T1000 (cell line): ENCODE measurements around the gene SEPHS1.
"Not testable (repeated sequence)": the region's sequence is repeated elsewhere in the genome, so short reads cannot be mapped to it uniquely, and the experiment has no call there.

Experiments used
- DNase-seq: peaks from one replicate; lab custom pipeline; 2025; ENCODE audit warnings: mixed read lengths; lab: John Stamatoyannopoulos, UW

Gene SEPHS1, protein sequence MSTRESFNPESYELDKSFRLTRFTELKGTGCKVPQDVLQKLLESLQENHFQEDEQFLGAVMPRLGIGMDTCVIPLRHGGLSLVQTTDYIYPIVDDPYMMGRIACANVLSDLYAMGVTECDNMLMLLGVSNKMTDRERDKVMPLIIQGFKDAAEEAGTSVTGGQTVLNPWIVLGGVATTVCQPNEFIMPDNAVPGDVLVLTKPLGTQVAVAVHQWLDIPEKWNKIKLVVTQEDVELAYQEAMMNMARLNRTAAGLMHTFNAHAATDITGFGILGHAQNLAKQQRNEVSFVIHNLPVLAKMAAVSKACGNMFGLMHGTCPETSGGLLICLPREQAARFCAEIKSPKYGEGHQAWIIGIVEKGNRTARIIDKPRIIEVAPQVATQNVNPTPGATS

DNA sequence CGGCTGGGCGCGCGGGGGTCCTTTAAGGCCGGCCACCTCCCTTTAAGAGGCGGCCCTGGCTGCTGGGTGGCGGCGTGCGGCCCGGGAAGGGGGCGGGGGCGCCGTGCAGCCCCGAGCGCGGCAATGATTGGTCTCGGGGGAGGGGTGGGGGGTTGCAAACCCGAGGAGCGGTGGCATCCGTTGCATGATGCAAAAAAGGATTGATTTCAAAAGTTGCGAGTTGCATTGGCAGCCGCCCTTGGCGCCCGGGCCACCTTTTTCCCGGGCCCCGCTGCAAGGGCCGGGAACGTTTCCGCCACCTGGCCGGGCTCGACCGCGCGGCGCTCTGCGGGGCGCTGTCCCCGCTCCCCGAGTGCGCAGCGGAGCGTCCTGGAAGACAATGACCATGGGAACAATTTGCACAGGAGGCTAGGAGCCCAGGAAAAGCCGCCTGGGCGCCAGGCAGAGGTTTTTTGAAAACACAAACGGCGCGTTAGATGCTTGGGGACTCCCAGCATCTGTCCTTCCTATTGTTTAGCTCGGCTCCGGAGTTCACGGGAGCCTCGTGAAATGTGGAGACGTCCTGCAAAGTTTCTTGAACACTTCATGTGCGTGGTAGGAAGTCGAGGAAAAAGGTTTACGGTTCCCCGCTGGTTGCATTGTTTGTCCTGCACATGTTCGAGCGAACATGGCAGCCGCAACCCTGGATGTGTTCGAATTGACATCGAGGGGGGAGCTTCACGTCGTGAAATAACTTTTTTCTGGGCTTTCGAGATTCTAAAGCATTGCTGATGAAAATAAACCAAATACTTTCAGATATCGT, at the start of gene SEPHS1:
SEPHS1 (minus strand) TSS at position 78 of the 802 bp plus-strand sequence. CDS start 3,343 bp downstream, outside the sequence.
- DNase-seq = peak; percentile 97

DNA sequence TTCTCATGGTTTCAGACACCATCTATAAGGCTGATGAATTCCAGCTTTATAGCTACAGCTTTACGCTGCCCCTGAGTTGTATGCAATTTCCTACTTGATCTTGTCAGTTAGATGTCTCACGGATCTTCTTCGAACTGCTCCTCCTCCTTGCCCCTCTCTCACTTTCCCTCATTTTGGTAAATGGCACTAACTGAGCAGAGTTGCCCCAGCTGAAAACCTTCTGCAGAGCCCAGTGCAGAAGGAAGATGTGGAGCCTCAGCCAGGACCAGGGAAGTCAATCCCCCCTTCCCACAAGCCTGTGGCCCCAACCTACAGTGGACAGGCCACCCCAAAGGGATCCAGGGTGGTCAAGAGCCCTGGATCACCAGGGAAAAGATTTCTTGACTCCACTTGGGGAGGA, 49.0 kb upstream of the SEPHS1 start:
- DNase-seq = no peak

DNA sequence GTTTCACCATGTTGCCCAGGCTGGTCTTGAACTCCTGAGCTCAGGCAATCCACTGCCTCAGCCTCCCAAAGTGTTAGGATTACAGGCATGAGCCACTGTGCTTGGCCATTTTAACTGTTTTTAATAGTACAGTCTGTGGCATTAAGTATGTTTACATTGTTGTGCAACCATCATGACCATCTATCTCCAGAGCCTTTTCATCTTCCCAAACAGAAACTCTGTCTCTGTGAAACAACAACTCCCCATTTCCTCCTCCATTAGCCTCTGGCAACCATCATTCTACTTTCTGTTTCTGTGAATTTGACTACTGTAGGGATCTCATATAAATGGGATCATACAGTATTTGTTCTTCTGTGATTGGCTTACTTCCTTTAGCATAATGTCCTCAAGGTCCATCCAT, 48.3 kb upstream of the SEPHS1 start:
- DNase-seq = no peak

DNA sequence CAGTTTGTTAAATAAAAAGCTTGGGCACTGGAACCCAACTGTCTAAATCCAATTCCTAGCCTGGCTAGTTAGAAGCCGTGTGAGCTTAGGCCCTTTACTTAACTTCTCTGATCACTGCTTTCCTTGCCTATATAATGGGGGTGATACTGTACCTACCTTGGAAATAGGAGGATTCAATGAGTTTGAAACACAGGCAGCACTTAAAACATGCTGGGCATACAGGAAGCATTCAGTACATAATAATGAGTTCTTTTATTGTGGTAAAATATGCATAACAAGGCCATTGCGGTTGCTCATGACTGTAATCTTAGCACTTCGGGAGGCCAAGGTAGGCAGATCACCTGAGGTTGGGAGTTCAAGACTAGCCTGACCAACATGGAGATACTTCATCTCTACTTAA, 47.4 kb upstream of the SEPHS1 start:
- no peak for DNase-seq

DNA sequence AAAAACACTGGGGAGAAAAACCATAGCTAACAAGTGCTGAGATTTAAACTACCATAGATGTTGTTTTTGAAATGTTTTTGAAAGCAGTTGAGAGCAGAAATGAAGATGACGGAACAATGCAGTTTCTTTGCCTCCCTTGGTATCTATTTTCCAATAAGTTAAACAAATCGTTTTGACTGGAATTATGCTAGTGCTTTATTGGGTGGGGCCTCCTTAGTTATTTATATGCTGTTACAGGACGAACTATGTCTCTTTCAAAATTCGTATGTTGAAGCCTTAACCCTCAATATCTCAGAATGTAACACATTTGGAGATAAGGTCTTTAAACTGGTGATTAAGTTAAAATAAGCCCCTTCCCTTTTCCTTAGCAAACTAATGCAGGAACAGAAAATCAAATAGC, 45.5 kb upstream of the SEPHS1 start:
- no peak for DNase-seq

DNA sequence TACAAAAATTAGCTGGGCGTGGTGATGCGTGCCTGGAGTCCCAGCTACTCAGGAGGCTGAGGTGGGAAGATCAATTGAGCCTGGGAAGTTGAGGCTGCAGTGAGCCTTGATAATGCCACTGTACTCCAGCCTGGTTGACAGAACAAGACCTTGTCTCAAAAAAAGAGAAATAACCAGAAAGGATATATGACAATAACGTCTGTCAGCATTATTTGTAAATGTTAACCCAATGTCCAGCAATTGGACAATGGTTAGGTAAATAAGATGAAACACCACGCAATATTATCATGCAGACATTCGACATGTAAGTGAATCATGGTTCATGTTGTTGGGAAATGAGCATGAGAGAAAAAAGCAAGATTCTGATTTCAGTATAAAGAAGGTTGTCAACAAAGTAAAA, 44.6 kb upstream of the SEPHS1 start:
- DNase-seq = no peak

DNA sequence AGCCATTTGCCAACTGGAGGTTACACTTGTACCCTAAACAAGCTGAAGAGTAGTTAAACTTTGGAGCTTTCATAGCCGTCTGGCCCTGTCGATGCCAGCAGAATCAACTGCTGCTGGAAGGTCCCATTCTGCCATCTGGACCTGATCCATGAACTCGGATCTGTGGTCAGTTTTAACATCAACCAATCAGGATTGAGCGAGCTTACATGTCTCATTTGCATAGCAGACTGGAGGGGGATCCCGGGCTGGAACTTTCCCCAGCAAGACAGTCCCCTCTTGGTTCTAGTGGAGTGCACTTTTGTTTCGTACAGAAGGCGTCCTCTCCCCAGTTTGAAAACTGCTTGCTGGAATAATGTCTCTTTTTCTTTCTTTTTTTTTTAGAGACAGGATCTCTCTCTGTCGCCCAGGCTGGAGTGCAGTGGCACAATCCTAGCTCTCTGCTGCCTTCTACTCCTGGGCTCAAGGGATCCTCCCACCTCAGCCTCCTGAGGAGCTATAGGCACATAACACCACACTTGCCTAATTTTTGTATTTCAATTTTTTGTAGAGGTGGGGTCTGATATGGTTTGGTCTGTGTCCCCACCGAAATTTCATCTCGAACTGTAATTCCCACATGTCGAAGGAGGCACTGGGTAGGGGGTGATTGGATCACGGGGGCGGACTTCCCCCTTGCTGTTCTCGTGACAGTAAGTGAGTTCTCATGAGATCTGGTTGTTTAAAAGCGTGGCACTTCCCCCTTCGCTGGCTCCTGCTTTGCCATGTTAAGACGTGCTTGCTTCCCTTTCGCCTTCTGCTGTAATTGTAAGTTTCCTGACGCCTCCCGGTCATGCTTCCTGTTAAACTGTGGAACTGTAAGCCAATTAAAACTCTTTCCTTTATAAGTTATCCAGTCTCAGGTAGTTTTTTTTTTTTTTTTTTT, 42.8 kb upstream of the SEPHS1 start:
- no peak for DNase-seq

DNA sequence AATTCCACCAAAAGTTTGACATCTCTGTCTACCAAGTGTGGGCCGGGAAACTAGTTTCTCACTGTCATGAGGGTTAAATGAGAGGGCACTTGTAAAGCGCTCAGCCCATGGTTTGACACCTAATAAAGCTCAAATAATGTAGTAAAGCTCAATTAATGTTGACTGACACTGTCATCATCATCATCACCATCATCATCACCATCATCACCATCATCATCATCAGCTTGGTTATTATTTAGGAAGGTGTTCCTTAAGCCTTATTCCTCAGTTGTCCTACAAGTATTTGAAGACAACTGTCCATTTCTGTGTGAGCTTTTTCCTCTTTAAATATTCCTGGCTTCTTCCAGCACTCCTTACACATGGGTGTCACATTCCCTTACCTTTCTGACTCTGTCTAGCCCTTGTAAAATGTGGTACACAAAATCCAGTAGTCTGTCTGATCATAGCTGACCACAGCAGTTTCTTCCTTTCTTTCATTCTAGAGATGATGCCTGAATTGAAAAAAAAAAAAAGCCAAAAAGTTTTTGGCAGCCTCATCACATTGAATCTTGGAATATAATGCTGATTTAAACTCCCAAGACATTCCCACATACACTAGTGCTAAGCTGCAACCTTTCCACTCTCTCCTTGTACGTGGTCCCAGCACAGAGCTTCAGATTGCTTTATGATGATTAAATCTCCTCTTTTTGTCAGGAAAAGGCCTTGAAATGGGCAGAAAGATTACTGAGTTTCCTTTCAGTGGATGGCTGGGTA, 40.6 kb upstream of the SEPHS1 start:
- no peak for DNase-seq

DNA sequence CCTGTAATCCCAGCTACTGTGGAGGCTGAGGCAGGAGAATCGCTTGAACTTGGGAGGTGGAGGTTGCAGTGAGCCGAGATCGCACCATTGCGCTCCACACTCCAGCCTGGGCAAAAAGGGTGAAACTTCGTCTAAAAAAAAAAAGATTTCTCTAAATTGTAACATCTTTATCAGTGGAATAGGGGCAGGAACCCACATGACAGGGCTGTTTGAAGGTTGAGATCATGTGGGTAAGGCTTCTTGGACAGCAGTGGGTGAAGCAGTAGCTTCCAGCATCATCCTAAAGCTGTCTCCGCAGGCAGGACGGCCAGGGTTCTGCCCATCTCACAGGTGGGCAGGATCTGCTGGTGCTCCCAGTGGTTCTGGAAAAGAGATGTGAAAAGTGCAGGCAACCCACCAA, 37.9 kb upstream of the SEPHS1 start:
- no peak for DNase-seq

DNA sequence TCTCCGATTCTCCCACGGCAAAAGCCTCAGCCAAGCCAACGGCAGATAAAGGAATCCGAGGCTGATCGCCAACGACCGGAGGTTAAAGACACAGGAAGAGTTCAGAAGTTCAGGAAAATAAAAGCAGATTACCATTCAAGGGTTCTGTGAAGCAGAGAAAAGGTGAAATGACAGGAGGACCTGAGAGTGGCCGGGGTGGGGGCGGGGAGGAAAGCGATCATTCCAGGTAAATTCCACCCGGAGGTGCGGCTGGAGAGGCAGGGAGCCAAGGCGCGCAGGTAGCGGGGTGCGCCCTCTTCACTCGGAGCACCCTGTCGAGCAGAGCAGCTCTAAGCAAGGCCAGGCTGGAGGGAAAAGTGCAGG, 35.3 kb upstream of the SEPHS1 start:
- DNase-seq = no peak

DNA sequence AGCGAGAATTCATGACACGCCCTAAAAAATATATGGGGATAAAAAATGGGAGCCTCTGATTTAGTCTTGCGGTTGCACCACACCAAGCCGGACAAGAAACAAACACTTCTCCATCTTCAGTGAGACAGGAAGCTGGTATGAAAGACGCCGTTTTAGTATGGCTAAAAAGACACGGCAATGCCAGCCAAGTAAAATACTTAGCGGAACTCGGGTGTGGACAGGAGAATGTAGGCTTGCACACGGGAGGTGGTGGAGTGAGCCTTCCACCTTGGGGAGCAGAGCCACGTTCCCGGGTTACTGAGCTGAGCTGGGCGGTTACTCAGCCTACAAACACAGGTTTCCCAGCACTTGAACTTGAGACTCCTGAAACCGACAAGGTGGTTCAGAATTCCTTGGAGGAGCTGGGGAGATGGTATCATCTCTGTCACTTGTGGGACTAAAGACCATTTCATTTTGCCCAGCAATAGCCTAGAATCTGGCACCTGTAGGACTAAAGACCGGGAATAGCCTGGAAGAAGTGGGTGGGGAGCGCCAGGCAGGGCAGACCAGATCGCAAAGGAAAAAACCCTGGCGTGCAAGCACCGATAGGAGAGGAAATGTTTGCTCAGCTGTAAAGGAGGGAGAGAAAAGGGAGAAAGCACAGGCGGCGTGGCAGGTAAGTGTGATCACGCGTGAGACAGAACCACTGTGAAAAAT, 34.8 kb upstream of the SEPHS1 start:
- DNase-seq = no peak

DNA sequence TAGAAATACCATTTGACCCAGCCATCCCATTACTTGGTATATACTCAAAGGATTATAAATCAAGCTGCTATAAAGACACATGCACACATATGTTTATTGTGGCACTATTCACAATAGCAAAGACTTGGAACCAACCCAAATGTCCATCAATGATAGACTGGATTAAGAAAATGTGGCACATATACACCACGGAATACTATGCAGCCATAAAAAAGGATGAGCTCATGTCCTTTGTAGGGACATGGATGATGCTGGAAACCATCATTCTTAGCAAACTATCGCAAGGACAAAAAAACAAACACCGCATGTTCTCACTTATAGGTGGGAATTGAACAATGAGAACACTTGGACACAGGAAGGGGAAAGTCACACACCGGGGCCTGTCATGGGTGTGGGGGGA, 31.0 kb upstream of the SEPHS1 start:
- not testable (repeated sequence) for DNase-seq

DNA sequence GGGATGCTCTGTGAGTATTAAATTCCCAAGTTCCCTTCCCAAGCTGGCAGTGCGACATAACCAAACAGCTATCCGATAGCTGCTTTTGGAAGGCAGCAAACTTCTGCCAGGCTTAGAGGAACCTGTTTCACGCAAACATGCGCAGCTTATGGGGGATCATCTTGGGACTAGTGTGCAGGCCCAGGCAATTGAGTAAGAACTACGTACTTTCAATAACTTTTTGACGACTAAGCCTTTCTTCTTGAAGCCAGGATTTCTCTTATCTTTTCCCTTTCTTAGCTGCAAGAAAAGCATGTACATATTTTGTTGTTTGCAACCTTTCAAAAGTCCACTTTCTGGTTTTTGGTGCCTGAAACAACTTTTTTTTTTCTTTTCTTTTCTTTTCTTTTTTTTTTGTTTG, 28.7 kb upstream of the SEPHS1 start:
- no peak for DNase-seq

DNA sequence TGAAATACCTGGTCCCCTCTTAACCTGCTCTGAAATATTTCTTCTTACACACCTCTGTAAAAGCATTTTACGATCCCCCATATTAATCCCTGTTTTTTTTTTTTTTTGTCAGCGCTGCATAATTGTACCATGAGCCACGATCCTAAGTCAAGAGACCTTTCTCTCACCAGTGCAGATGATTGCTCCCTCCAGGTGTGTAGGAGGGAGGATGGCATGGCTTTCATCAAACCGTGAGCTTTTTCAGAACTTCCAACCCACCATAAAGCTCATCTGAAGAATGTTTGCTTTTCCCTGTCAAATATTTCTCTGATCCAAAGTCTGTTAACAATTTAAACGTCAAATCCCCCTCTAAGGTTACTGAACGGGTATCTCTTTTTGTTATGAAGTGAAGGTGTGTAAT, 28.2 kb upstream of the SEPHS1 start:
- DNase-seq = no peak

DNA sequence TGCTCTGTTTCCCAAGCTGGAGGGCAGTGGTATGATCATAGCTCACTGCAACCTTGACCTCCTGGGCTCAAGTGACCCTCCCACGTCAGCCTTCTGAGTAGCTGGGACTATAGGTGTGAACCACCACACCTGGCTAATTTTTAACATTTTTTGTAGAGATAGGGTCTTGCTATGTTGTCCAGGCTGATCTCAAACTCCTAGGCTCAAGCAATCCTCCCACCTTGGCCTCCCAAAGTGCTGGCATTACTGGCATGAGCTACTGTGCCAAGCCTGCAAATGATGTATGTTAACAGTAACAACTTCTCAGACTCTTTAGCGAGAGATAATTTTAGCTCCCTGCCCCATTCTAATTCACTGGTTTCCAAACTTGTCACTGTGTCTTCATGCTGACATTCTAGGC, 27.7 kb upstream of the SEPHS1 start:
- no peak for DNase-seq

DNA sequence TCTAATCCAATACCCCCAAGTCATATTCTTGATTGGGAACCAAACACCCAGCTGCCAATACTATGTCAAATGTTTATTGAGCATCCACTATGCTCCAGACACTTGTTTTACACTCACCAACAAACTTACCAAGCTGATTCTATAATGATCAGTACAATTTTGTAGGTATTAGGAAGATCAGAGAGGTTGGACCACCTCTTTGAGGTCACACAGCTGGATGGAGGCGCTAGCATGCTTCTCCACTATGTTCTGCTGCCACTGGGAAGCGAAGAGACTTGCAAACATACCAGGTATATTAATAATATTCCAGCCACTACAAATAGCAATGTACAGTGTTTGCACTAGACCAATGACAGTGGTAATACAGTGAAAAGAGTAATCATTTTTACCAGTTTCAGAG, 25.6 kb upstream of the SEPHS1 start:
- no peak for DNase-seq

DNA sequence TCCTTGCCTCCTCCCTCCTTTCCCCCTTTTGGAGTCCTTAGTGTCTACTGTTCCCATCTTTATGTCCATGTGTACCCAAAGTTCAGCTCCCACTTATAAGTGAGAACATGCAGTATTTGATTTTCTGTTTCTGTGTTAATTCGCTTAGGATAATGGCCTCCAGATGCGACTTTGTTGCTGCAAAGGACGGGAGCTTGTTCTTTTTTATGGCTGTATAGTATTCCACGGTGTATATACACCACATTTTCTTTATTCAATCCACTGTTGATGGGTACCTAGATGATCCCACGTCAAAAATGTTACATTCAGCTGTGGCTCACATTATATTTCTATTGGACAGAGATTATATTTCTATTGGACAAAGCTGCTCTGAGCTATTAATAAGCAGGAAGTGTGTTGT, 24.4 kb upstream of the SEPHS1 start:
- DNase-seq = no peak

DNA sequence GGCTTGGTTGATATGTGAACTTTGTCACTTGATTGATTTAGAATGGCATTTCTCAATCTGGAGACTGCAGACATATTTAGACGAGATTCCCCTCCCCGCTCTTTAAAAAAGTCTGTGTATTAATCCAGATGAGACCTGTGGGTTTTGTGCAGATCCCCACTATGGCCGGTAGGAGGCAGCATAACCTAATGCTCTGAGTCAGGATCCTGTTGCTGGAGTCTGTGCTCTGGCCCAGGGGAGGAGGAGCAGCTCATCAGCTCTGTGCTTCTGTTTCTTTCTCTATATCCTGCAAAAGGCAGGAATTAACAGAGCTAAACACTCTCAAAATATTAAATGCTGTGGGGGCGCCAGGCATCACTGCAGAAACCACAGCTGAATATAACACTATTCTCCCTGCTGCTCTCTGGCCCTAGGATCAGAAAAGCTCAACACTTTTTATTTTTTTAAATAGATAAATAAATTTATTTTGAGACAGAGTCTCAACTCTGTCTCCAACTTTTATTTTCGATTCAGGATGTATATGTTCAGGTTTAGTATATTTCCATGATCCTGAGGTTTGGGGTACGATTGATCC, 23.9 kb upstream of the SEPHS1 start:
- peak; percentile 97 for DNase-seq

DNA sequence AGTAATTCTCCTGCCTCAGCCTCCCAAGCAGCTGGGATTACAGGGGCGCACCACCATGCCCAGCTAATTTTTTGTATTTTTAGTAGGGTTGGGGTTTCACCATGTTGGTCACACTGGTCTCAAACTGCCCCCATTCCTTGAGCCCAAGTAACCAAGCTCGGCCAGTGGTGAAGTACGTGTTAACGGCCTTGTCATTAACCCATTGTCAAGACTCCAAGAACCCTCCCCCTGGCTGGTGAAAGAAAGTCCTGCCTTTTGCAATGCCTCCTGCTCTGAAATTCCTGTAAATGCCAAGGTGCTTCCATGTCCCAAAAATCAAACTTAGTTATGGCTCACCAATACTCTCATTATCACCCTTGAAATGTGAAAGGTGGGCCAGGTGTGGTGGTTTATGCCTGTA, 18.8 kb upstream of the SEPHS1 start:
- DNase-seq = no peak

DNA sequence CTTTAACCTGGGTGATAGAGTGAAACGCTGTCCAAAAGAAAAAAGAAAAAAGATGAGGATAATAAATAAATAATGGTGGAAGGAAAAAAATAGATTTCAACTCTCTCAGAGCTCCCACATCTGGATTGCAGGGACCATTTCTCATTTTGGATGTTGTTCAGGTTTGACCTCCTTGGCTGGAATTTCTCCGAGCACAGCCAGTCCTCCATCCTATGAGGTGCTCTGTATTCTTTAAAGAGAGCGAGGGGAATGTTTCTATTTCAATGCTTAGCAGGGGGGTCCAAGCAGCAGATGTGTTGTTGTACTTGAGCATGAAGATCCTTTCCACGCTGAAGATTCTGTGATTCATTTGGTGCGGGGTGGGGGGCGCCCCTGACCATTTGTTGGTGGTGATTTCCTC, 17.7 kb upstream of the SEPHS1 start:
- no peak for DNase-seq

DNA sequence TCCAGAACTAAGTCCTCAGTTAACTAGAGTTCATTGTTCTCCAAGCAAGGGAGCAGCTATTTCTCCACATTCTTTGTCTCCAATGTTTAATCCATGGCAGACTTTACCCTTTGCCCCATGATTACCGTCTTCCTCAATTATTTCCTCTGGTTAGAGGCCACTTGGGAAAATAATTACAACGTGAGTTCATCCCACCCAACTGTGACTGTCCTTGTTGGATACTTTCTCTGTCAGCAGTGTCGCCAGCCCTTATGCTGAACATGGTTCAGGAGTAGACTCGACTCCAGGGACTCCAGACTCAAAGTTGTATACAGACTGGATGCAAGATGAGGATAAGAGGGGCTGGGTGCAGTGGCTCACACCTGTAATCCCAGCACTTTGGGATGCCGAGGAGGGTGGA, 17.1 kb upstream of the SEPHS1 start:
- no peak for DNase-seq
